Aorta (tissue), 5 donors: Measurements from ENCODE around the gene RFX4. TPM values are rescaled to one million over a fixed set of nuclear protein-coding genes. Genes with fewer than 3 reads are reported as not detected.
A peak's percentile ranks its signal among the peaks of the same experiment; 100 is the strongest.

ENCODE experiments used
- ATAC-seq: fragments of 200-7000 bp; cut with Tn5 transposase; one replicate; pipeline ENCODE4 v1.9.1; 2022; ENCODE audit warnings: moderate library complexity; ENCODE audit not compliant: low FRiP score
- DNase-seq, 2 donors: peaks; one replicate each; pipeline ENCODE4 v3.0.0-alpha.2; 2020
- H3K27ac ChIP-seq, 2 donors: one replicate each; pipeline ENCODE4 v1.5.1; 2013; ENCODE audit warnings: low read length in 2 of 2, mild to moderate bottlenecking in 2 of 2, moderate library complexity in 2 of 2, control low read depth in 1 of 2, inconsistent platforms in 1 of 2, low read depth in 1 of 2
- H3K27me3 ChIP-seq, 2 donors: one replicate each; pipeline ENCODE4 v1.6.1; 2013; ENCODE audit warnings: control low read depth in 1 of 2, low read length in 1 of 2, mild to moderate bottlenecking in 1 of 2, moderate library complexity in 1 of 2; ENCODE audit not compliant: insufficient read depth in 2 of 2, control insufficient read depth in 1 of 2
- H3K36me3 ChIP-seq, 2 donors: one replicate each; pipeline ENCODE4 v1.6.1; 2013; ENCODE audit warnings: control low read depth in 1 of 2, low read length in 1 of 2, mild to moderate bottlenecking in 1 of 2; ENCODE audit not compliant: insufficient read depth in 2 of 2, control insufficient read depth in 1 of 2
- H3K4me1 ChIP-seq, 2 donors: one replicate each; pipeline ENCODE4 v1.6.1; 2013; ENCODE audit warnings: low read length in 2 of 2, control low read depth in 1 of 2, mild to moderate bottlenecking in 1 of 2, moderate library complexity in 1 of 2; ENCODE audit not compliant: insufficient read depth in 2 of 2, control insufficient read depth in 1 of 2
- H3K4me3 ChIP-seq, 2 donors: one replicate each; pipeline ENCODE4 v1.5.1; 2013; ENCODE audit warnings: low read length in 2 of 2, control low read depth in 1 of 2, mild to moderate bottlenecking in 1 of 2
- H3K9me3 ChIP-seq: one replicate; pipeline ENCODE4 v1.6.1; 2013; ENCODE audit warnings: mild to moderate bottlenecking, low read length; ENCODE audit not compliant: control insufficient read depth
- WGBS, 2 donors: extraction: QIAGEN DNeasy Blood & Tissue Kit; methylation state at CpG; one replicate each; pipeline ENCODE4 v1.1.7; 2013; 5-methylcytosine and 5-hydroxymethylcytosine counted together
- intact Hi-C, 2 donors: fragments of 100-400 bp; cut with DNase I; formaldehyde crosslinking; loops; one replicate each; pipeline versions ENCODE4 v1.14.2 to v1.15.0; 2022
- polyA plus RNA-seq, 2 donors: library from polyadenylated mRNA; stranded (reverse); fragments of 200-250 nt; gene quantifications; one replicate each; pipeline ENCODE4 v1.2.3, GENCODE V29; 2013
- total RNA-seq, 2 donors: library from RNA; stranded (reverse); fragmentation: NEBNext Ultra II Directional; extraction: Animal tissue kit (Norgen Biotek cat#: 25700); gene quantifications; one replicate each; pipeline ENCODE4 v1.2.1, GENCODE V29; 2021
- donor health status: healthy with polysubstance abuse.
- donor health status: Bipolar disorder and iron deficiency.
- donor health status: DM: no; HTN: no; CAD: no.
- donor health status: DM: no; HTN: no; CAD: no.
- donor health status: DM: yes; HTN: yes; CAD: no.

RFX4 gene
- total and polyA plus RNA-seq, 4 donors, result not detected

GRCh38 chr12:106580671-106581508 lies 1.9 kb upstream of the RFX4 start:
- no peak overlapping the region for H3K27ac ChIP-seq
- H3K4me3 ChIP-seq, result peak overlapping the region in 1 of 2 donors; percentile 12
- H3K36me3 ChIP-seq, result no peaks in the 10 kb centered on the region
- 4% methylated on average over 57 to 58 of the region's 58 CpGs for WGBS, 2 donors
- no peaks in the 10 kb centered on the region for H3K4me1 ChIP-seq
- DNase-seq, result no peak
- H3K27me3 ChIP-seq, result no peaks in the 10 kb centered on the region
- no peak for ATAC-seq
- H3K9me3 ChIP-seq, result peaks cover 3% of the 10 kb centered on the region
- intact Hi-C loops, result no loop called here

- peak in 1 of 2 donors; percentile 76 for DNase-seq
- peak overlapping the region in 1 of 2 donors; percentile 12 for H3K4me3 ChIP-seq
- H3K36me3 ChIP-seq, result no peaks in the 10 kb centered on the region
- no peaks in the 10 kb centered on the region for H3K4me1 ChIP-seq
- peak; percentile 42 for ATAC-seq
- 2% methylated on average over 39 to 52 of the region's 52 CpGs for WGBS, 2 donors
- peaks cover 3% of the 10 kb centered on the region for H3K9me3 ChIP-seq
- H3K27me3 ChIP-seq, result no peaks in the 10 kb centered on the region
- intact Hi-C loops, result no loop called here
- H3K27ac ChIP-seq, result no peak overlapping the region
Measured at GRCh38 chr12:106581543-106582248, 1.1 kb upstream of the RFX4 start.

- 8% methylated on average over 12 to 16 of the region's 16 CpGs for WGBS, 2 donors
- peaks cover 3% of the 10 kb centered on the region for H3K9me3 ChIP-seq
- no peaks in the 10 kb centered on the region for H3K36me3 ChIP-seq
- no peak for DNase-seq
- H3K27ac ChIP-seq, result no peak overlapping the region
- no peak for ATAC-seq
- intact Hi-C loops, result no loop called here
- no peaks in the 10 kb centered on the region for H3K27me3 ChIP-seq
- peak overlapping the region in 1 of 2 donors; percentile 45 for H3K4me3 ChIP-seq
- no peaks in the 10 kb centered on the region for H3K4me1 ChIP-seq
Measured at GRCh38 chr12:106582249-106582591, 584 bp upstream of the RFX4 start.

GRCh38 chr12:106583242-106584103 lies 669 bp downstream of the RFX4 start:
- Histone ChIP-seq H3K4me1 (no peaks in the 10 kb centered on the region), H3K27me3 (no peaks in the 10 kb centered on the region), H3K27ac (no peak overlapping the region), H3K9me3 (no peaks in the 10 kb centered on the region), H3K36me3 (no peaks in the 10 kb centered on the region), H3K4me3 (peak overlapping the region in 1 of 2 donors; percentile 45)
- 2% methylated on average over 60 of the region's 60 CpGs for WGBS, 2 donors
- intact Hi-C loops, result no loop called here
- peak in 1 of 2 donors; percentile 76 for DNase-seq
- no peak for ATAC-seq

GRCh38 chr12:106584104-106585064 lies 1.6 kb downstream of the RFX4 start:
- no peak overlapping the region for H3K27ac ChIP-seq
- H3K9me3 ChIP-seq, result no peaks in the 10 kb centered on the region
- H3K4me1 ChIP-seq, result no peaks in the 10 kb centered on the region
- intact Hi-C loops, result no loop called here
- ATAC-seq (no peak), DNase-seq (no peak)
- no peaks in the 10 kb centered on the region for H3K27me3 ChIP-seq
- H3K4me3 ChIP-seq, result no peak overlapping the region
- H3K36me3 ChIP-seq, result no peaks in the 10 kb centered on the region
- WGBS, 2 donors, result 33 to 36% methylated on average over 41 of the region's 41 CpGs

GRCh38 chr12:106585105-106585520 lies 2.3 kb downstream of the RFX4 start:
- H3K4me1 ChIP-seq, result no peaks in the 10 kb centered on the region
- H3K27ac ChIP-seq, result no peak overlapping the region
- DNase-seq (no peak), ATAC-seq (no peak)
- H3K27me3 ChIP-seq, result no peaks in the 10 kb centered on the region
- no peaks in the 10 kb centered on the region for H3K9me3 ChIP-seq
- no peaks in the 10 kb centered on the region for H3K36me3 ChIP-seq
- intact Hi-C loops, result no loop called here
- H3K4me3 ChIP-seq, result no peak overlapping the region
- WGBS, 2 donors, result 30 to 35% methylated on average over 17 of the region's 17 CpGs

- no peaks in the 10 kb centered on the region for H3K9me3 ChIP-seq
- no peak overlapping the region for H3K27ac ChIP-seq
- no peaks in the 10 kb centered on the region for H3K4me1 ChIP-seq
- 5 to 7% methylated on average over 63 of the region's 63 CpGs for WGBS, 2 donors
- H3K4me3 ChIP-seq, result no peak overlapping the region
- H3K27me3 ChIP-seq, result no peaks in the 10 kb centered on the region
- ATAC-seq, result no peak
- no peak for DNase-seq
- no peaks in the 10 kb centered on the region for H3K36me3 ChIP-seq
- intact Hi-C loops, result no loop called here
Measured at GRCh38 chr12:106585521-106586277, 2.9 kb downstream of the RFX4 start.
